ENCODE data around the gene SATB2.

Gene SATB2

GRCh38 chr2:199223791-199224190 lies 233.9 kb downstream of the SATB2 start:
- Histone ChIP-seq H3K9me3 (ENCODE audit: insufficient read depth, low read length, severe bottlenecking) (no peaks in the 10 kb centered on the region), H3K27ac (ENCODE audit: low read length) (no peak overlapping the region), H3K36me3 (ENCODE audit: insufficient read depth, low read length) (no peaks in the 10 kb centered on the region), H2AFZ (ENCODE audit: low read depth, low read length) (no peak overlapping the region), H3K9ac (ENCODE audit: low read depth, low read length) (no peak overlapping the region), H3K4me3 (ENCODE audit: low read depth in 1 of 2, low read length in 2 of 2) (no peak overlapping the region), H3K27me3 (ENCODE audit: insufficient read depth, low read length, poor library complexity) (no peaks in the 10 kb centered on the region), H3K4me1 (ENCODE audit: insufficient read depth, low read length) (no peaks in the 10 kb centered on the region), H4K20me1 (ENCODE audit: insufficient read depth, low read length) (no peaks in the 10 kb centered on the region), H3K4me2 (ENCODE audit: insufficient read depth, low read length) (no peak overlapping the region), H3K79me2 (ENCODE audit: insufficient read depth, low read length) (no peaks in the 10 kb centered on the region)
- TF ChIP-seq CTCF (IDR thresholded peaks at IDR 0.05; ENCODE audit: borderline replicate concordance, extremely low read depth, low read length, poor library complexity, severe bottlenecking) (no peak), EZH2 (IDR thresholded peaks at IDR 0.05; ENCODE audit: borderline replicate concordance, low read depth, low read length, severe bottlenecking) (no peak)
- DNase-seq (no peak), ATAC-seq (ENCODE audit: insufficient read depth, low read depth) (no peak)

GRCh38 chr2:199220920-199221319 lies 236.8 kb downstream of the SATB2 start:
- no peak for TF ChIP-seq EZH2 (IDR thresholded peaks at IDR 0.05; ENCODE audit: borderline replicate concordance, low read depth, low read length, severe bottlenecking)
- no peak for TF ChIP-seq CTCF (IDR thresholded peaks at IDR 0.05; ENCODE audit: borderline replicate concordance, extremely low read depth, low read length, poor library complexity, severe bottlenecking)
- no peak overlapping the region for H3K4me3 ChIP-seq (ENCODE audit: low read depth in 1 of 2, low read length in 2 of 2)
- no peaks in the 10 kb centered on the region for H3K27me3 ChIP-seq (ENCODE audit: insufficient read depth, low read length, poor library complexity)
- H3K27ac ChIP-seq (ENCODE audit: low read length), result no peak overlapping the region
- H3K4me2 ChIP-seq (ENCODE audit: insufficient read depth, low read length), result no peak overlapping the region
- no peaks in the 10 kb centered on the region for H3K79me2 ChIP-seq (ENCODE audit: insufficient read depth, low read length)
- ATAC-seq (ENCODE audit: insufficient read depth, low read depth) (no peak), DNase-seq (no peak)
- no peak overlapping the region for H3K9ac ChIP-seq (ENCODE audit: low read depth, low read length)
- no peaks in the 10 kb centered on the region for H3K36me3 ChIP-seq (ENCODE audit: insufficient read depth, low read length)
- H2AFZ ChIP-seq (ENCODE audit: low read depth, low read length), result no peak overlapping the region
- no peaks in the 10 kb centered on the region for H3K4me1 ChIP-seq (ENCODE audit: insufficient read depth, low read length)
- H4K20me1 ChIP-seq (ENCODE audit: insufficient read depth, low read length), result no peaks in the 10 kb centered on the region
- H3K9me3 ChIP-seq (ENCODE audit: insufficient read depth, low read length, severe bottlenecking), result no peaks in the 10 kb centered on the region

GRCh38 chr2:199219551-199219950 lies 238.2 kb downstream of the SATB2 start:
- no peak overlapping the region for H3K27ac ChIP-seq (ENCODE audit: low read length)

More at GRCh38 chr2:199219551-199219950, 238.2 kb downstream of the SATB2 start:
- DNase-seq (no peak), ATAC-seq (ENCODE audit: insufficient read depth, low read depth) (no peak)
- Histone ChIP-seq H3K4me1 (ENCODE audit: insufficient read depth, low read length) (no peaks in the 10 kb centered on the region), H3K27me3 (ENCODE audit: insufficient read depth, low read length, poor library complexity) (no peaks in the 10 kb centered on the region), H3K9ac (ENCODE audit: low read depth, low read length) (no peak overlapping the region), H2AFZ (ENCODE audit: low read depth, low read length) (no peak overlapping the region), H3K36me3 (ENCODE audit: insufficient read depth, low read length) (no peaks in the 10 kb centered on the region), H3K4me3 (ENCODE audit: low read depth in 1 of 2, low read length in 2 of 2) (no peak overlapping the region), H3K4me2 (ENCODE audit: insufficient read depth, low read length) (no peak overlapping the region), H3K79me2 (ENCODE audit: insufficient read depth, low read length) (no peaks in the 10 kb centered on the region), H4K20me1 (ENCODE audit: insufficient read depth, low read length) (no peaks in the 10 kb centered on the region), H3K9me3 (ENCODE audit: insufficient read depth, low read length, severe bottlenecking) (no peaks in the 10 kb centered on the region)
- TF ChIP-seq CTCF (IDR thresholded peaks at IDR 0.05; ENCODE audit: borderline replicate concordance, extremely low read depth, low read length, poor library complexity, severe bottlenecking) (no peak), EZH2 (IDR thresholded peaks at IDR 0.05; ENCODE audit: borderline replicate concordance, low read depth, low read length, severe bottlenecking) (no peak)
